GF-D8 (cell line): Measurements from ENCODE around the gene MSH2.

Experiments
- DNase-seq: peaks from one replicate; lab custom pipeline; 2025; lab: John Stamatoyannopoulos, UW

The MSH2 gene

GRCh38 chr2:47508641-47509040 is 105.7 kb downstream of the MSH2 start:
- no peak for DNase-seq

- no peak for DNase-seq
These were observed 106.3 kb downstream of the MSH2 start for GRCh38 chr2:47509250-47509649.

GRCh38 chr2:47509821-47510385 is 106.9 kb downstream of the MSH2 start:
- DNase-seq = no peak

- no peak for DNase-seq
These were observed 107.8 kb downstream of the MSH2 start for GRCh38 chr2:47510745-47511144.

GRCh38 chr2:47512581-47513083 is 109.7 kb downstream of the MSH2 start:
- DNase-seq = no peak

- DNase-seq = no peak
These were observed 111.1 kb downstream of the MSH2 start for GRCh38 chr2:47513981-47514520.

- no peak for DNase-seq
These were observed 113.6 kb downstream of the MSH2 start for GRCh38 chr2:47516360-47517104.

- DNase-seq = no peak
These were observed 115.7 kb downstream of the MSH2 start for GRCh38 chr2:47518497-47519146.

- DNase-seq = no peak
These were observed 116.2 kb downstream of the MSH2 start for GRCh38 chr2:47519147-47519537.

- no peak for DNase-seq
These were observed 116.8 kb downstream of the MSH2 start for GRCh38 chr2:47519604-47520301.

- DNase-seq = peak; percentile 13
These were observed 117.3 kb downstream of the MSH2 start for GRCh38 chr2:47520302-47520630.

GRCh38 chr2:47520825-47521665 is 118.1 kb downstream of the MSH2 start:
- peak; percentile 50 for DNase-seq

- no peak for DNase-seq
These were observed 118.8 kb downstream of the MSH2 start for GRCh38 chr2:47521666-47522285.

- no peak for DNase-seq
These were observed 122.2 kb downstream of the MSH2 start for GRCh38 chr2:47525167-47525566.

GRCh38 chr2:47528455-47528854 is 125.5 kb downstream of the MSH2 start:
- no peak for DNase-seq

- no peak for DNase-seq
These were observed 125.9 kb downstream of the MSH2 start for GRCh38 chr2:47528874-47529273.

GRCh38 chr2:47530105-47530760 is 127.3 kb downstream of the MSH2 start:
- no peak for DNase-seq

- no peak for DNase-seq
These were observed 128.6 kb downstream of the MSH2 start for GRCh38 chr2:47531378-47532042.
